Measurements from ENCODE around the gene TRIM26.

GRCh38 chr6:30135147-30135546, 78.1 kb downstream of the TRIM26 start:
- no peak for TF ChIP-seq POLR2AphosphoS5 (IDR thresholded peaks at IDR 0.05; ENCODE audit: borderline replicate concordance, low read depth, low read length)
- no peak for TF ChIP-seq EZH2 (IDR thresholded peaks at IDR 0.05)
